ENCODE measurements around the gene SUPT3H. TPM values are rescaled to one million over a fixed set of nuclear protein-coding genes. Genes with fewer than 3 reads are reported as not detected.

Gene SUPT3H
- total RNA-seq = 5.5 TPM
- polyA plus RNA-seq = 11.9 TPM
- long read RNA-seq, donor 1 = 0 reads
- long read RNA-seq, donor 2 = 0 reads
- long read RNA-seq, donor 3 = 0 reads
- long read RNA-seq, donor 4 = 0 reads
- long read RNA-seq, donor 5, partial matches to known transcripts = 5 of 5 reads
- long read RNA-seq, donor 5, other reads (novel, unspliced or antisense) = 0 of 5 reads
- long read RNA-seq, donor 6 = 0 reads
- long read RNA-seq, donor 7 = 0 reads
- long read RNA-seq, donor 8 = 0 reads
- long read RNA-seq, donor 9 = 0 reads
- long read RNA-seq, donor 10 = 0 reads

GRCh38 chr6:45377554-45378333, at the start of gene SUPT3H:
TSS of gene SUPT3H (minus strand) at chr6:45377934.
- peak within 1 kb of the TSS; percentile 78 to 86 for H3K4me3 ChIP-seq (ENCODE audit: low read length in 2 of 2)
- H3K27me3 ChIP-seq (ENCODE audit: control insufficient read depth in 2 of 2, insufficient read depth in 1 of 2, low read length in 1 of 2) = no peaks in the 10 kb centered on the region
- H3K27ac ChIP-seq (ENCODE audit: low read depth in 1 of 2, low read length in 1 of 2) = peak within 1 kb of the TSS; percentile 91 to 96
- no peaks in the 10 kb centered on the region for H3K36me3 ChIP-seq (ENCODE audit: control insufficient read depth in 2 of 2, insufficient read depth in 2 of 2, low read length in 1 of 2)
- H3K9me3 ChIP-seq (ENCODE audit: control insufficient read depth in 2 of 2, insufficient read depth in 1 of 2, low read length in 1 of 2) = peaks cover 0 to 1% of the 10 kb centered on the region in 2 donors
- H3K4me1 ChIP-seq (ENCODE audit: control insufficient read depth in 2 of 2, insufficient read depth in 2 of 2, low read length in 2 of 2) = peaks cover 0 to 7% of the 10 kb centered on the region in 2 donors
- under 1% methylated on average over 75 of the region's 75 CpGs for WGBS
- DNase-seq (ENCODE audit: low read depth in 6 of 9, low spot score in 9 of 9) = peak; percentile 73 to 97 (median 91)

- no peaks in the 10 kb centered on the region for H3K36me3 ChIP-seq (ENCODE audit: control insufficient read depth in 2 of 2, insufficient read depth in 2 of 2, low read length in 1 of 2)
- H3K4me1 ChIP-seq (ENCODE audit: control insufficient read depth in 2 of 2, insufficient read depth in 2 of 2, low read length in 2 of 2) = peaks cover 8 to 24% of the 10 kb centered on the region in 2 donors
- no peak overlapping the region for H3K27ac ChIP-seq (ENCODE audit: low read depth in 1 of 2, low read length in 1 of 2)
- no peaks in the 10 kb centered on the region for H3K9me3 ChIP-seq (ENCODE audit: control insufficient read depth in 2 of 2, insufficient read depth in 1 of 2, low read length in 1 of 2)
- no peak overlapping the region for H3K4me3 ChIP-seq (ENCODE audit: low read length in 2 of 2)
- DNase-seq (ENCODE audit: low read depth in 6 of 9, low spot score in 9 of 9) = no peak
- H3K27me3 ChIP-seq (ENCODE audit: control insufficient read depth in 2 of 2, insufficient read depth in 1 of 2, low read length in 1 of 2) = peaks cover 28 to 40% of the 10 kb centered on the region in 2 donors
- 76% methylated on average over 4 of the region's 4 CpGs for WGBS
Observed at GRCh38 chr6:45426251-45426650, 48.5 kb upstream of the SUPT3H start.

DNA sequence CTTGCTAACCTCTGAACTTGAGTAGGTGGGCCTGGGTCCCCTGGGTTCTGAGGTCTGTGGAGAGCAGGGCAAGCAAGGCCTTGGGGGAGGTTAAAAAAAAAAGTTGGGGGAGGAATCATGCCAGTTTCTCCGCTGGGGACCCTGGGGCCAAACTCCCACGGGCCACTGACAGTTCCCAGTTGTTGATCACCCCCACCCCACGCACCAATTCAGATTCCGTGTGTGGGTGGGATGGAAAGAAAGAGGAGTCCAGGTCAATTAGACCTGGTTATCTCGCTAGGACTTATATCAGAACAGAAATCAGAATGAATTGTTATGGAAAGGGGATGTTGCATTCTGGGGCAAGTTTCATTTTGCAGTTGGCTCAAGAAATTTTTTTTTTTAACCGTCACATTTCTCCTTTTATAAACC, 46.7 kb upstream of the SUPT3H start:
- Histone ChIP-seq H3K4me1 (ENCODE audit: control insufficient read depth in 2 of 2, insufficient read depth in 2 of 2, low read length in 2 of 2) (peaks cover 17 to 41% of the 10 kb centered on the region in 2 donors), H3K36me3 (ENCODE audit: control insufficient read depth in 2 of 2, insufficient read depth in 2 of 2, low read length in 1 of 2) (no peaks in the 10 kb centered on the region), H3K27me3 (ENCODE audit: control insufficient read depth in 2 of 2, insufficient read depth in 1 of 2, low read length in 1 of 2) (peaks cover 40 to 58% of the 10 kb centered on the region in 2 donors), H3K4me3 (ENCODE audit: low read length in 2 of 2) (peak overlapping the region in 1 of 2 donors; percentile 57), H3K9me3 (ENCODE audit: control insufficient read depth in 2 of 2, insufficient read depth in 1 of 2, low read length in 1 of 2) (no peaks in the 10 kb centered on the region), H3K27ac (ENCODE audit: low read depth in 1 of 2, low read length in 1 of 2) (peak overlapping the region in 1 of 2 donors; percentile 20)
- 13% methylated on average over 6 of the region's 6 CpGs for WGBS
- no peak for DNase-seq (ENCODE audit: low read depth in 6 of 9, low spot score in 9 of 9)

DNA sequence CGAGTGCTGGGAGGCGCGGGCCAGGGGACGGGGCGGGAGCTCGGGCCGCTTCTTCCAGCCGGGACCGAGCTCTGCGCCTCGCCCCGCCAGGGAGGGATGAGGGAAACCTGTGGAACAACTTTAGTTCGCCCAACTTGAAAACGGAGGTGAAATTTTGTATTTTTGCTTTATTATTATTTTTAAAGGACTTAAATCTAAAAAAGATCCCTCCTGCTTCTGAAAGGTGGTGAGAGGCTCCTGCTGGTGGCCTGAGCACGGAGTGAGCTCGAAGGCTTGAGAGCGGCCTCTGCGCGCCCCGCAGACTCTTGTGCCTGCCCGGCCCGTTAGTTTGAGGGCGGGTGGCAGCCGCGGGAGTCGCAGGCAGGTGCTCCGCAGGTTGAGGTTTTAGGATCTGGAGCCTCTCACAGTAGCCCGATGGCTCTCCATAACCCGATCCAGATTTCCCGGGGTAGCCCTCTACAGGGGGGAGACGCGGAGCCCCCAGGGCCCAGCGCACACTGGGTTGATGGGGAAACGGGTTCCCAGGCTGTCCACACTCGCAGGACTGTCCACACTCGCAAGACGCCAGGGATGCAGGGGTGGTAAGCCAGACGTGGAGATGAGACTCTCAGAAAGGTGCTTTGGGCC, 46.2 kb upstream of the SUPT3H start:
- H3K27ac ChIP-seq (ENCODE audit: low read depth in 1 of 2, low read length in 1 of 2) = peak overlapping the region in 1 of 2 donors; percentile 20
- no peak for DNase-seq (ENCODE audit: low read depth in 6 of 9, low spot score in 9 of 9)
- no peaks in the 10 kb centered on the region for H3K36me3 ChIP-seq (ENCODE audit: control insufficient read depth in 2 of 2, insufficient read depth in 2 of 2, low read length in 1 of 2)
- H3K4me3 ChIP-seq (ENCODE audit: low read length in 2 of 2) = peak overlapping the region; percentile 55 to 57
- no peaks in the 10 kb centered on the region for H3K9me3 ChIP-seq (ENCODE audit: control insufficient read depth in 2 of 2, insufficient read depth in 1 of 2, low read length in 1 of 2)
- H3K27me3 ChIP-seq (ENCODE audit: control insufficient read depth in 2 of 2, insufficient read depth in 1 of 2, low read length in 1 of 2) = peaks cover 45 to 63% of the 10 kb centered on the region in 2 donors
- H3K4me1 ChIP-seq (ENCODE audit: control insufficient read depth in 2 of 2, insufficient read depth in 2 of 2, low read length in 2 of 2) = peaks cover 17 to 45% of the 10 kb centered on the region in 2 donors
- 4% methylated on average over 38 of the region's 38 CpGs for WGBS

- peaks cover 17 to 45% of the 10 kb centered on the region in 2 donors for H3K4me1 ChIP-seq (ENCODE audit: control insufficient read depth in 2 of 2, insufficient read depth in 2 of 2, low read length in 2 of 2)
- WGBS = under 1% methylated on average over 62 of the region's 62 CpGs
- no peaks in the 10 kb centered on the region for H3K36me3 ChIP-seq (ENCODE audit: control insufficient read depth in 2 of 2, insufficient read depth in 2 of 2, low read length in 1 of 2)
- H3K9me3 ChIP-seq (ENCODE audit: control insufficient read depth in 2 of 2, insufficient read depth in 1 of 2, low read length in 1 of 2) = no peaks in the 10 kb centered on the region
- peak overlapping the region in 1 of 2 donors; percentile 50 for H3K27ac ChIP-seq (ENCODE audit: low read depth in 1 of 2, low read length in 1 of 2)
- H3K4me3 ChIP-seq (ENCODE audit: low read length in 2 of 2) = peak overlapping the region; percentile 55 to 57
- peaks cover 51 to 69% of the 10 kb centered on the region in 2 donors for H3K27me3 ChIP-seq (ENCODE audit: control insufficient read depth in 2 of 2, insufficient read depth in 1 of 2, low read length in 1 of 2)
- no peak for DNase-seq (ENCODE audit: low read depth in 6 of 9, low spot score in 9 of 9)
Observed at GRCh38 chr6:45423111-45423823, 45.5 kb upstream of the SUPT3H start.

DNA sequence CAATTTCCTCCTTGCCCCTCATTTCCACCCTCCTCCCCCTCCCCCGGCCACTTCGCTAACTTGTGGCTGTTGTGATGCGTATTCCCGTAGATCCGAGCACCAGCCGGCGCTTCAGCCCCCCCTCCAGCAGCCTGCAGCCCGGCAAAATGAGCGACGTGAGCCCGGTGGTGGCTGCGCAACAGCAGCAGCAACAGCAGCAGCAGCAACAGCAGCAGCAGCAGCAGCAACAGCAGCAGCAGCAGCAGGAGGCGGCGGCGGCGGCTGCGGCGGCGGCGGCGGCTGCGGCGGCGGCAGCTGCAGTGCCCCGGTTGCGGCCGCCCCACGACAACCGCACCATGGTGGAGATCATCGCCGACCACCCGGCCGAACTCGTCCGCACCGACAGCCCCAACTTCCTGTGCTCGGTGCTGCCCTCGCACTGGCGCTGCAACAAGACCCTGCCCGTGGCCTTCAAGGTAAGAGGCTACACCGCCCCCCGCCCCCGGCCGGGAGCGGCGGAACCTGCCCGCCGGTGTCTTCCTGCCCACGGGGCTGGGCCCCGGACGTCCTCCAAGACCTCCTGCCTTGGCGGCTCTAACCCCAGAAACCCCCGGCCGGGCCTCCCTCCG, 44.9 kb upstream of the SUPT3H start:
- peak in 2 of 9 donors; percentile 55 to 70 for DNase-seq (ENCODE audit: low read depth in 6 of 9, low spot score in 9 of 9)
- H3K4me1 ChIP-seq (ENCODE audit: control insufficient read depth in 2 of 2, insufficient read depth in 2 of 2, low read length in 2 of 2) = peaks cover 17 to 45% of the 10 kb centered on the region in 2 donors
- H3K9me3 ChIP-seq (ENCODE audit: control insufficient read depth in 2 of 2, insufficient read depth in 1 of 2, low read length in 1 of 2) = no peaks in the 10 kb centered on the region
- H3K4me3 ChIP-seq (ENCODE audit: low read length in 2 of 2) = peak overlapping the region; percentile 55 to 57
- H3K27ac ChIP-seq (ENCODE audit: low read depth in 1 of 2, low read length in 1 of 2) = peak overlapping the region in 1 of 2 donors; percentile 50
- WGBS = under 1% methylated on average over 55 of the region's 55 CpGs
- H3K36me3 ChIP-seq (ENCODE audit: control insufficient read depth in 2 of 2, insufficient read depth in 2 of 2, low read length in 1 of 2) = no peaks in the 10 kb centered on the region
- peaks cover 54 to 69% of the 10 kb centered on the region in 2 donors for H3K27me3 ChIP-seq (ENCODE audit: control insufficient read depth in 2 of 2, insufficient read depth in 1 of 2, low read length in 1 of 2)

DNA sequence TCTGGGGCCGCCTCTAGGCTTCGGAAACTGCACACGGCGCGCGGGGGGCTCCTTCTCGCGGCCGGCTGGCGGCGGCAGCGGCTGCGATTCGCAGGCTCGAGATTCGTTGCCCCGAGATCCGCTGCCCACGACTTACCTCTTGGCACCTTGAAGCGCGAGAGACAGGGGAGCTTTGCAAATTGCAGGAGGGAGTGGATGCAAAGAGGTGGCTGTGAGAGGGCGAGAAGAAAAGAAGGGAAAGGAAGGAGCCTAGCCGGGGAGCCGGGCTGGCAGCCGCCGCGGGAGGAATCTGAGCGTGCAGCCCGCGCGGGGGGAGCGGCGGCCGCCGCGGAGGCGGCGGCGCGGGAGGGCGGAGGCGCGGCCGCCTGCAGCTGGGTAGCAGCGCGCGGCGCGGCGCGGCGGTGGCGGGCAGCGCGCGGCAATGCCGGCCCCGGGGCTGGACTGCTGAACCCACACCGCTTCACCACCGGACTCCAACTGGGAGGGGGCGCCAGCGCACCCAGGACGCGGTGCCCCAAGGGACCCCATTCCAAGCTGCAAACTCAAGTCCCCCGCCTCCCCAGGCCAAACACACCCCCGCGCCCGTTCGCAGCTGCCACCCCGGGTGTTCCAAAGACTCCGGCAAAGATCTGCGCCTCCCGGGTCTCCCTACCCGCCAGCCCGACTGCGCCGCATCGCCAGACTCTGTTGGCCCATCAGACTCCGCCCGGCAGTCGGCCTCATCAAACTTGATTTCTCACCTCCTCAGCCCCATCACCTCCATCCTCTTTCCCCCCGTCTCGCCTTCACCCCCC, 44.2 kb upstream of the SUPT3H start:
- peaks cover 54 to 69% of the 10 kb centered on the region in 2 donors for H3K27me3 ChIP-seq (ENCODE audit: control insufficient read depth in 2 of 2, insufficient read depth in 1 of 2, low read length in 1 of 2)
- H3K36me3 ChIP-seq (ENCODE audit: control insufficient read depth in 2 of 2, insufficient read depth in 2 of 2, low read length in 1 of 2) = no peaks in the 10 kb centered on the region
- no peaks in the 10 kb centered on the region for H3K9me3 ChIP-seq (ENCODE audit: control insufficient read depth in 2 of 2, insufficient read depth in 1 of 2, low read length in 1 of 2)
- peaks cover 17 to 45% of the 10 kb centered on the region in 2 donors for H3K4me1 ChIP-seq (ENCODE audit: control insufficient read depth in 2 of 2, insufficient read depth in 2 of 2, low read length in 2 of 2)
- H3K4me3 ChIP-seq (ENCODE audit: low read length in 2 of 2) = peak overlapping the region; percentile 55 to 57
- peak overlapping the region; percentile 39 to 57 for H3K27ac ChIP-seq (ENCODE audit: low read depth in 1 of 2, low read length in 1 of 2)
- under 1% methylated on average over 83 of the region's 83 CpGs for WGBS
- peak in 3 of 9 donors; percentile 46 to 79 (median 56) for DNase-seq (ENCODE audit: low read depth in 6 of 9, low spot score in 9 of 9)
